ENCODE data around the gene VAC14. TPM values are rescaled to one million over a fixed set of nuclear protein-coding genes. Genes with fewer than 3 reads are reported as not detected.

VAC14 gene
- total RNA-seq, 3 donors from 2014 or later = 32.3 to 35.1 (median 32.8) TPM

GRCh38 chr16:70670175-70670574 is 130.8 kb downstream of the VAC14 start:
- no peaks in the 10 kb centered on the region for H3K4me1 ChIP-seq (ENCODE audit: low read depth)
- no peaks in the 10 kb centered on the region for H3K36me3 ChIP-seq (ENCODE audit: low read depth)
- H3K9me3 ChIP-seq = no peaks in the 10 kb centered on the region
- intact Hi-C loops (cut with DNase I, micrococcal nuclease) = no loop called here
- H3K4me3 ChIP-seq = no peak overlapping the region
- ATAC-seq = no peak
- no peak for DNase-seq
- TF ChIP-seq CTCF (IDR thresholded peaks at IDR 0.05) = no peak

DNA sequence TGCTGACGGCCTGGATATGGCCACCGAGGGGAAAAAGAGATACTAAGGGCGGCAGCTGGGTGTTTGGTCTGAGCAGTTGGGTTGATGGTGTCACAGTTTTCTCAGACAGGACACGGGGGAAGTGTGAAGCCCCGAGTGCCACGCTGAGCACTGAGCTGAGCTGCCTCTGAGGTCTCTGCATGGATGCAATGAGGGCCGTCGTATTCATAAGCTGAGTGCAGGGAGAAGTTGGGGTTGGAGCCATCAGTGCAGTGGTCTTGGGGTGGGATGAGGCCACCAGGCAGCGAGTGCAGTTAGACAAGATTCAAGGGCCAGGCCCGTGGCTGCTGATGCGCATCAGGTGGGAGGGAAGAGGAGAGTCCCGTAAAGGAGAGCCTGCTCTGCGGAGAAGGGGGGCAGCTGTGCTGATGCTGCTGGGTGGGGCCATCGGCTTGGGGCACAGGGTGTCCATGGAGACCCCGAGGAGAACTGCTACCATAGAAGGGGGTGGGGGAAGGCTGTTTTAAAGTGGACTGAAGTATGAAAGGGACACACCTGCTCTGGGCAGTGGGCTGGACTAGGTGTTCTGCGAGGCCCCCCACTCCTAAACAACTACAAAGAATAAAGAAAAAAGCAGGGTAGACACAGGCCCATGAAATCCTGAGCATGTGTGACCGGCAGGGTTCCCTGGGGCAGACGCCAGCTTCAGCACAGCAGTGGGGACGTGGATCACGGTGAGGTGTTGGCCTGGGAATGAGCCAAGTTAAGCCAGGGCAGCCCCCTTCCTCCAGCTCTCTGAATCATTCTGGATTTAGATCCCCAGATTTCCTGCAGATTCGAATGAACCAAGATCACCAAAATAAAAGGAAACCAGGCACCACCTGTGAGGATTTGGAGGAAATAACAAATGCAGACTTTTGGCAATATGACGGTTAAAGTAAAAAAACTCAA is 134.9 kb downstream of the VAC14 start:
- no peak for TF ChIP-seq CTCF (IDR thresholded peaks at IDR 0.05)
- Histone ChIP-seq H3K4me3 (no peak overlapping the region), H3K36me3 (ENCODE audit: low read depth) (no peaks in the 10 kb centered on the region), H3K4me1 (ENCODE audit: low read depth) (no peaks in the 10 kb centered on the region), H3K9me3 (no peaks in the 10 kb centered on the region)
- ATAC-seq (no peak), DNase-seq (no peak)
- intact Hi-C loops (cut with DNase I, micrococcal nuclease) = no loop called here

GRCh38 chr16:70665113-70665694 is 135.8 kb downstream of the VAC14 start:
- H3K4me3 ChIP-seq = no peak overlapping the region
- ATAC-seq (no peak), DNase-seq (no peak)
- TF ChIP-seq CTCF (IDR thresholded peaks at IDR 0.05) = no peak
- no peaks in the 10 kb centered on the region for H3K4me1 ChIP-seq (ENCODE audit: low read depth)
- H3K36me3 ChIP-seq (ENCODE audit: low read depth) = no peaks in the 10 kb centered on the region
- intact Hi-C loops (cut with DNase I, micrococcal nuclease) = no loop called here
- no peaks in the 10 kb centered on the region for H3K9me3 ChIP-seq

DNA sequence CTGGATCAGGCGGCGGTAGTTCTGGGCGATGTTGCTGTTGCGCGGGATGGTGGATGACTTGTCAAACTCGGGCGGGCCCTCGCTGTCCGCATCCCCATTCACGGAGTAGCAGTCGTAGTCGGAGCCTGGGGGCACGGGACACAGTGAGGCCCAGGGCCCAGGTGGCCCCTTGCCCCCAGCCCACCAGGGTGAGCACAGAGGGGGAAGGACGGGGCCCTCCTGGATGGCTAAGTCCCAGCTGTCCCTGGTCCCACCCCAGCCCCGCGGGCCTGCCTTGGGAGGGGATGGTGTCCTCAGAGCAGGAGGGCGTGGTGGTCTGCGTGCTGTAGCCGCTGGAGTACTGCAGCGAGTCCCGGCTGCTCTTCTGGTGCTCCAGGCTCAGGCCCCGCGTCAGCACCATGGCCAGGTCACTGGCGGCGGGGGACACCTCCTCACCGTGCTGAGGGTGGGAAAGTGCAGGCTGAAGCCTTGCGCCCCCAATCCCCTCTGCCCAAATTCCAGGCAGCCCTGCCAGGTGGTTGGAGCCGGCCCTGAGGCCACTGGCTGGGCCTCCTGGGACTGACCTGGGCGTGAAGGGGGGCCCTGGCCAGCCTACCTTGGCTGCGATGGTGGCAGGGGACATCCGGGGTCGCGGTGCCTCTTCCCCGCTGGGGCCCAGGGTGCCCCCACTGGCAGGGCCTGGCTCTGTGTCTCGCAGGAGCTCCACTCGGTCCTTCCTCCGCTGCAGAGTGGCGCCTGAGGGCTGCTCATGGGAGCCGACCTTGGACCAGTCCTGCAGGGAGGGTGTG is 136.4 kb downstream of the VAC14 start:
- no peak for TF ChIP-seq CTCF (IDR thresholded peaks at IDR 0.05)
- Histone ChIP-seq H3K4me1 (ENCODE audit: low read depth) (no peaks in the 10 kb centered on the region), H3K9me3 (no peaks in the 10 kb centered on the region), H3K36me3 (ENCODE audit: low read depth) (no peaks in the 10 kb centered on the region), H3K4me3 (no peak overlapping the region)
- peak; percentile 6 for ATAC-seq
- peak in 1 of 3 donors; percentile 52 for DNase-seq
- intact Hi-C loops (cut with DNase I, micrococcal nuclease) = no loop called here

GRCh38 chr16:70663524-70664324 is 137.2 kb downstream of the VAC14 start:
- DNase-seq = no peak

More at GRCh38 chr16:70663524-70664324, 137.2 kb downstream of the VAC14 start:
- ATAC-seq = no peak
- no peak for TF ChIP-seq CTCF (IDR thresholded peaks at IDR 0.05)
- Histone ChIP-seq H3K4me3 (no peak overlapping the region), H3K9me3 (no peaks in the 10 kb centered on the region), H3K4me1 (ENCODE audit: low read depth) (no peaks in the 10 kb centered on the region), H3K36me3 (ENCODE audit: low read depth) (no peaks in the 10 kb centered on the region)
- intact Hi-C loops (cut with DNase I, micrococcal nuclease) = no loop called here

All from mucosa of descending colon (tissue), 3 donors.